Measurements from ENCODE around the gene NUBP2. TPM values are rescaled to one million over a fixed set of nuclear protein-coding genes. Genes with fewer than 3 reads are reported as not detected.

The NUBP2 gene
- total RNA-seq, 1 experiment from 2014 or later, result 69.4 TPM

DNA sequence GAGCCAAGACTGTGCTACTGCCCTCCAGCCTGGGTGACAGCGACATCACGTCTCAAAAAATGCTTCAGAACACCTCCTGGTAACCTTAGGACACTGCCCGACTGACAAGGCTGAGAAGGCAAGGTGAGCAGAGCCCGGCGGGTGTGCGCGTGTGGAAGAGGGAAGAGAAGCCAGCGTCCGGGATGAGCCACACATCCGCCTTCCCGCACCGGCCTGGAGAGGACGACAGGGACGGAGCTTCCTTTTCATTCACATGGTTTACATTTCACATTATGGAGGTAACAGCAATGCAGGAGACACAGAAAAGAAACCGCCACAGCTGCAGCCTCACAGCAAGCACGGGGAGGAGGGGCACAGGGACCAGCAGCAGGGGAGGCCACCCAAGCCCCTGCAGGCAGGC, 27.3 kb downstream of the NUBP2 start:
- Mint-ChIP-seq H3K4me3 (no peak overlapping the region), H3K4me1 (peaks cover 0 to 3% of the 10 kb centered on the region in 2 experiments; a peak in 2 of 4 replicates), H3K9me3 (peaks cover 2 to 4% of the 10 kb centered on the region in 2 experiments; a peak in 2 of 5 replicates), H3K36me3 (ENCODE audit: insufficient read depth in 1 of 3, low read depth in 3 of 3) (peaks cover 16 to 40% (median 17%) of the 10 kb centered on the region in 3 experiments), H3K27me3 (ENCODE audit: low read depth) (no peaks in the 10 kb centered on the region), H3K27ac (no peak overlapping the region; a peak in 1 of 7 replicates)
- Histone ChIP-seq H2BK5ac (ENCODE audit: insufficient read length, low read length) (no peak overlapping the region), H3K18ac (ENCODE audit: insufficient read length, low read depth, low read length) (no peak overlapping the region), H2BK15ac (ENCODE audit: low read depth, low read length) (no peak overlapping the region), H3T11ph (ENCODE audit: low read length) (no peak overlapping the region), H3K79me1 (ENCODE audit: insufficient read depth, low read depth, low read length, poor library complexity, severe bottlenecking) (no peaks in the 10 kb centered on the region), H4K20me1 (ENCODE audit: control insufficient read depth, insufficient read depth, insufficient read length) (no peaks in the 10 kb centered on the region), H3K27ac (ENCODE audit: insufficient read length, low read depth, low read length) (no peak overlapping the region), H3K4ac (ENCODE audit: low read depth, low read length) (no peak overlapping the region), H3K4me2 (ENCODE audit: insufficient read depth, insufficient read length, low read length) (no peak overlapping the region), H3K79me2 (ENCODE audit: insufficient read depth, low read length) (no peaks in the 10 kb centered on the region), H3K14ac (ENCODE audit: insufficient read depth, low read length) (no peak overlapping the region), H3K4me1 (ENCODE audit: insufficient read depth, low read length) (no peaks in the 10 kb centered on the region), H4K91ac (ENCODE audit: insufficient read length, low read depth, low read length) (no peak overlapping the region), H2BK12ac (ENCODE audit: insufficient read length, low read depth, low read length) (no peak overlapping the region), H2AFZ (ENCODE audit: low read length) (no peak overlapping the region), H3K27me3 (ENCODE audit: insufficient read depth, low read length) (no peaks in the 10 kb centered on the region), H2AK5ac (ENCODE audit: insufficient read length, low read length) (no peak overlapping the region), H3K56ac (ENCODE audit: insufficient read length, low read depth, low read length) (no peak overlapping the region), H3K9ac (ENCODE audit: extremely low read depth, insufficient read length, low read length) (no peak overlapping the region), H3K23ac (ENCODE audit: insufficient read length, low read depth, low read length) (no peak overlapping the region), H2BK20ac (ENCODE audit: low read depth, low read length, poor library complexity, severe bottlenecking) (no peak overlapping the region), H4K8ac (replicated peaks; ENCODE audit: insufficient read length, low read depth, low read length) (no peak overlapping the region), H3K9me3 (ENCODE audit: control insufficient read depth, low read depth, low read length) (no peaks in the 10 kb centered on the region), H2BK120ac (ENCODE audit: low read depth, low read length, poor library complexity, severe bottlenecking) (no peak overlapping the region), H4K5ac (ENCODE audit: insufficient read length, low read depth, low read length) (no peak overlapping the region), H3K23me2 (ENCODE audit: insufficient read length, low read depth, low read length, poor library complexity, severe bottlenecking) (no peaks in the 10 kb centered on the region)
- TF ChIP-seq, protein P1, sequence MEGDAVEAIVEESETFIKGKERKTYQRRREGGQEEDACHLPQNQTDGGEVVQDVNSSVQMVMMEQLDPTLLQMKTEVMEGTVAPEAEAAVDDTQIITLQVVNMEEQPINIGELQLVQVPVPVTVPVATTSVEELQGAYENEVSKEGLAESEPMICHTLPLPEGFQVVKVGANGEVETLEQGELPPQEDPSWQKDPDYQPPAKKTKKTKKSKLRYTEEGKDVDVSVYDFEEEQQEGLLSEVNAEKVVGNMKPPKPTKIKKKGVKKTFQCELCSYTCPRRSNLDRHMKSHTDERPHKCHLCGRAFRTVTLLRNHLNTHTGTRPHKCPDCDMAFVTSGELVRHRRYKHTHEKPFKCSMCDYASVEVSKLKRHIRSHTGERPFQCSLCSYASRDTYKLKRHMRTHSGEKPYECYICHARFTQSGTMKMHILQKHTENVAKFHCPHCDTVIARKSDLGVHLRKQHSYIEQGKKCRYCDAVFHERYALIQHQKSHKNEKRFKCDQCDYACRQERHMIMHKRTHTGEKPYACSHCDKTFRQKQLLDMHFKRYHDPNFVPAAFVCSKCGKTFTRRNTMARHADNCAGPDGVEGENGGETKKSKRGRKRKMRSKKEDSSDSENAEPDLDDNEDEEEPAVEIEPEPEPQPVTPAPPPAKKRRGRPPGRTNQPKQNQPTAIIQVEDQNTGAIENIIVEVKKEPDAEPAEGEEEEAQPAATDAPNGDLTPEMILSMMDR (conservative IDR thresholded peaks at IDR 0.05), result no peak
- no CpG with 5 or more reads among the region's 16 CpGs for WGBS (ENCODE audit: extremely low coverage, insufficient read length, low lambda C conversion rate)
- DNase-seq, result no peak

Data from H9 (cell line).